ENCODE data around the gene ABCF2.
A peak's percentile ranks its signal among the peaks of the same experiment; 100 is the strongest.

- TF ChIP-seq EP300 (IDR thresholded peaks at IDR 0.05; ENCODE audit: borderline replicate concordance in 1 of 2, low read depth in 1 of 2, low read length in 1 of 2) (no peak), SMC3 (IDR thresholded peaks at IDR 0.05; ENCODE audit: low read depth, low read length) (no peak), CTCF (IDR thresholded peaks at IDR 0.05) (no peak), FOXM1 (IDR thresholded peaks at IDR 0.05; ENCODE audit: low read depth) (no peak), RAD21 (IDR thresholded peaks at IDR 0.05; ENCODE audit: low read length) (no peak), GATA2 (CRISPR knock-in tag; IDR thresholded peaks at IDR 0.05) (0 out of 2 replicates have a peak, but pooled peaks have one; percentile 22), TEAD4 (IDR thresholded peaks at IDR 0.05; ENCODE audit: borderline replicate concordance, insufficient read depth) (no peak)
Observed at GRCh38 chr7:151232917-151233701, 6.1 kb upstream of the ABCF2 start.

All from SK-N-SH (cell line).